Common myeloid progenitor, CD34-positive (primary cell): ENCODE data around the gene KCNK1.

Experiments used
- CTCF ChIA-PET: fragments of 350-600 bp; sonication (Branson Sonifier 250); formaldehyde crosslinking; loops from one replicate; lab custom pipeline; 2021; ENCODE audit warnings: antibody characterized with exemption; lab: Charles Lee
- POLR2A ChIA-PET: fragments of 350-600 bp; sonication (Branson Sonifier 250); formaldehyde crosslinking; loops from one replicate; lab custom pipeline; 2021; ENCODE audit warnings: antibody characterized with exemption; lab: Charles Lee
- DNase-seq, 3 donors: peaks; one replicate each; pipeline versions ENCODE4 v3.0.0 to v3.0.0-alpha.2; 2013
- H3K27ac ChIP-seq, 2 experiments: 1 replicate in 1 of 2; 2 replicates in 1 of 2; pipeline ENCODE4 v1.7.0; 2013; ENCODE audit warnings: inconsistent platforms in 2 of 2, low read length in 2 of 2, mild to moderate bottlenecking in 2 of 2, low read depth in 1 of 2, moderate library complexity in 1 of 2; ENCODE audit not compliant: severe bottlenecking in 2 of 2, insufficient read depth in 1 of 2, poor library complexity in 1 of 2
- H3K27me3 ChIP-seq, 5 experiments: replicated peaks in 2 of 5; 1 replicate in 3 of 5; 2 replicates in 2 of 5; pipeline versions ENCODE4 v1.6.1 to v1.7.0; 2013; ENCODE audit warnings: low read length in 4 of 5, mild to moderate bottlenecking in 2 of 5, moderate library complexity in 2 of 5, inconsistent platforms in 1 of 5; ENCODE audit not compliant: insufficient read depth in 5 of 5, control insufficient read depth in 4 of 5
- H3K36me3 ChIP-seq, 4 experiments: 1 replicate in 2 of 4; 2 replicates in 2 of 4; pipeline versions ENCODE4 v1.6.1 to v1.7.0; 2013; ENCODE audit warnings: low read length in 3 of 4, control low read depth in 1 of 4, mild to moderate bottlenecking in 1 of 4; ENCODE audit not compliant: control insufficient read depth in 4 of 4, insufficient read depth in 4 of 4
- H3K4me1 ChIP-seq, 4 experiments: 1 replicate in 3 of 4; 2 replicates in 1 of 4; pipeline versions ENCODE4 v1.6.1 to v1.7.1; 2013; ENCODE audit warnings: low read length in 3 of 4, mild to moderate bottlenecking in 3 of 4, control low read depth in 1 of 4, inconsistent platforms in 1 of 4, moderate library complexity in 1 of 4; ENCODE audit not compliant: control insufficient read depth in 4 of 4, insufficient read depth in 4 of 4; ENCODE audit errors: control extremely low read depth in 1 of 4
- H3K4me3 ChIP-seq, 7 experiments: 1 replicate in 4 of 7; 2 replicates in 3 of 7; pipeline versions ENCODE4 v1.5.1 to v1.7.0; 2013; ENCODE audit warnings: mild to moderate bottlenecking in 7 of 7, low read length in 6 of 7, moderate library complexity in 6 of 7, inconsistent platforms in 2 of 7, low read depth in 2 of 7, control low read depth in 1 of 7; ENCODE audit not compliant: insufficient read depth in 4 of 7, control insufficient read depth in 1 of 7; ENCODE audit errors: extremely low read depth in 1 of 7
- H3K9me3 ChIP-seq, 5 experiments: 1 replicate in 4 of 5; 2 replicates in 1 of 5; pipeline versions ENCODE4 v1.6.1 to v1.7.1; 2013; ENCODE audit warnings: low read length in 4 of 5, mild to moderate bottlenecking in 2 of 5, inconsistent platforms in 1 of 5, low read depth in 1 of 5, moderate library complexity in 1 of 5; ENCODE audit not compliant: control insufficient read depth in 4 of 5, insufficient read depth in 2 of 5; ENCODE audit errors: control extremely low read depth in 1 of 5
- WGBS: methylation state at CpG from one replicate; pipeline ENCODE4 v1.1.5; 2013; ENCODE audit not compliant: insufficient coverage; 5-methylcytosine and 5-hydroxymethylcytosine counted together

The KCNK1 gene

GRCh38 chr1:233575450-233575849 is 38.5 kb upstream of the KCNK1 start:
- Histone ChIP-seq H3K4me3 (no peak overlapping the region), H3K4me1 (no peaks in the 10 kb centered on the region), H3K9me3 (no peaks in the 10 kb centered on the region), H3K36me3 (no peaks in the 10 kb centered on the region), H3K27me3 (peaks cover 0 to 1% (median 0%) of the 10 kb centered on the region in 5 experiments), H3K27ac (no peak overlapping the region)
- ChIA-PET CTCF (no interaction called here), POLR2A (no interaction called here)
- WGBS = 81% methylated on average over 4 of the region's 5 CpGs
- DNase-seq = no peak

- no peak for DNase-seq
- Histone ChIP-seq H3K4me3 (no peak overlapping the region), H3K4me1 (no peaks in the 10 kb centered on the region), H3K9me3 (peaks cover 0 to 6% (median 0%) of the 10 kb centered on the region in 5 experiments), H3K36me3 (no peaks in the 10 kb centered on the region), H3K27ac (no peak overlapping the region), H3K27me3 (peaks cover 0 to 4% (median under 1%) of the 10 kb centered on the region in 5 experiments)
- WGBS = 94% methylated on average over 2 of the region's 3 CpGs
- ChIA-PET POLR2A (no interaction called here), CTCF (no interaction called here)
Observed at GRCh38 chr1:233582439-233582838, 31.5 kb upstream of the KCNK1 start.

GRCh38 chr1:233584376-233584775 is 29.5 kb upstream of the KCNK1 start:
- Histone ChIP-seq H3K9me3 (peaks cover 0 to 6% (median 0%) of the 10 kb centered on the region in 5 experiments), H3K27me3 (peaks cover 0 to 16% (median 10%) of the 10 kb centered on the region in 5 experiments), H3K4me3 (no peak overlapping the region), H3K4me1 (no peaks in the 10 kb centered on the region), H3K36me3 (no peaks in the 10 kb centered on the region), H3K27ac (no peak overlapping the region)
- DNase-seq = no peak
- CTCF ChIA-PET = no interaction called here
- 91% methylated on average over 4 of the region's 4 CpGs for WGBS
- POLR2A ChIA-PET = no interaction called here

- Histone ChIP-seq H3K27me3 (peaks cover 0 to 22% (median 12%) of the 10 kb centered on the region in 5 experiments), H3K4me1 (no peaks in the 10 kb centered on the region), H3K36me3 (no peaks in the 10 kb centered on the region), H3K27ac (no peak overlapping the region), H3K9me3 (peaks cover 0 to 6% (median 0%) of the 10 kb centered on the region in 5 experiments), H3K4me3 (no peak overlapping the region)
- CTCF ChIA-PET = no interaction called here
- DNase-seq = no peak
- POLR2A ChIA-PET = no interaction called here
Observed at GRCh38 chr1:233584931-233585330, 29.0 kb upstream of the KCNK1 start.

GRCh38 chr1:233586301-233586700 is 27.6 kb upstream of the KCNK1 start:
- no peak overlapping the region for H3K4me3 ChIP-seq
- H3K4me1 ChIP-seq = no peaks in the 10 kb centered on the region
- ChIA-PET POLR2A (no interaction called here), CTCF (no interaction called here)
- no peak overlapping the region for H3K27ac ChIP-seq
- peaks cover 0 to 6% (median 0%) of the 10 kb centered on the region in 5 experiments for H3K9me3 ChIP-seq
- H3K36me3 ChIP-seq = no peaks in the 10 kb centered on the region
- no peak for DNase-seq
- WGBS = no CpG with 5 or more reads among the region's 2 CpGs
- peaks cover 0 to 22% (median 12%) of the 10 kb centered on the region in 5 experiments for H3K27me3 ChIP-seq

- no peak overlapping the region for H3K4me3 ChIP-seq
- ChIA-PET CTCF (no interaction called here), POLR2A (no interaction called here)
- H3K36me3 ChIP-seq = no peaks in the 10 kb centered on the region
- WGBS = 100% methylated on average over 2 of the region's 4 CpGs
- peaks cover 0 to 22% (median 12%) of the 10 kb centered on the region in 5 experiments for H3K27me3 ChIP-seq
- DNase-seq = no peak
- H3K27ac ChIP-seq = no peak overlapping the region
- no peaks in the 10 kb centered on the region for H3K4me1 ChIP-seq
- peaks cover 0 to 6% (median 0%) of the 10 kb centered on the region in 5 experiments for H3K9me3 ChIP-seq
Observed at GRCh38 chr1:233587196-233587595, 26.7 kb upstream of the KCNK1 start.

GRCh38 chr1:233587958-233588799 is 25.7 kb upstream of the KCNK1 start:
- Histone ChIP-seq H3K4me3 (no peak overlapping the region), H3K36me3 (no peaks in the 10 kb centered on the region), H3K9me3 (peaks cover 0 to 6% (median 0%) of the 10 kb centered on the region in 5 experiments), H3K27me3 (peaks cover 0 to 22% (median 12%) of the 10 kb centered on the region in 5 experiments), H3K27ac (no peak overlapping the region), H3K4me1 (no peaks in the 10 kb centered on the region)
- WGBS = 6% methylated on average over 10 of the region's 17 CpGs
- CTCF ChIA-PET = no interaction called here
- POLR2A ChIA-PET = no interaction called here
- DNase-seq = no peak
